ENCODE measurements around the gene C11orf24.
"Not testable (repeated sequence)": the region's sequence is repeated elsewhere in the genome, so short reads cannot be mapped to it uniquely, and the experiment has no call there.

C11orf24 gene

DNA sequence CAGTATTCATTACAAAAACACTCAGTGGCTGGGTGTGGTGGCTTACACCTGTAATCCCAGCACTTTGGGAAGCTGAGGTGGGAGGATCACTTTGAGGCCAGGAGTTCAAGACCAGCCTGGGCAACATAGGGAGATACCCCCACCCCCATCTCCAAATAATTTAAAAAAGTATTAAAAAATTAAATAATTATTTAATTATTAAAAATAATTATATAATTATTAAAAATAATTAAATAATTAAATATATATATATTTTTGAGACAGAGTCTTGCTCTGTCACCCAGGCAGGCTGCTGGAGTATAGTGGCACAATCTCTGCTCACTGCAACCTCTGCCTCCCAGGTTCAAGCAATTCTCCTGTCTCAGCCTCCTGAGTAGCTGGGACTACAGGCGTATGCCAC is 27.9 kb downstream of the C11orf24 start:
- DNase-seq = not testable (repeated sequence)

DNA sequence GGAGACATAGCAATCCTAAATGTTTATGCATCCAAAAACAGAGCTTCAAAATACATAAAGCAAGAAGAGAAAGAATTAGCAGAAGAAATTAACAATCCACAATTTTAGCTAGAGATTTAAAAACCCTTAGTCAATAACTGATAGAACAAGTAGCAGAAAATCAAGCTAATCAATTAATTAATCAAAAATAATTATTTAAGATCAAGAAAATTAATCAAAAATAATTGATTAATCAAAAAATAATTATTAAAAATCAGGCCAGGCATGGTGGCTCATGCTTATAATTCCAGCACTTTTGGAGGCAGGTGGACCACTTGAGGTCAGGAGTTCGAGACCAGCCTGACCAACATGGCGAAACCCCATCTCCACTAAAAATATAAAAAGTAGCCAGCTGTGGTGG is 29.2 kb downstream of the C11orf24 start:
- DNase-seq = no peak

DNA sequence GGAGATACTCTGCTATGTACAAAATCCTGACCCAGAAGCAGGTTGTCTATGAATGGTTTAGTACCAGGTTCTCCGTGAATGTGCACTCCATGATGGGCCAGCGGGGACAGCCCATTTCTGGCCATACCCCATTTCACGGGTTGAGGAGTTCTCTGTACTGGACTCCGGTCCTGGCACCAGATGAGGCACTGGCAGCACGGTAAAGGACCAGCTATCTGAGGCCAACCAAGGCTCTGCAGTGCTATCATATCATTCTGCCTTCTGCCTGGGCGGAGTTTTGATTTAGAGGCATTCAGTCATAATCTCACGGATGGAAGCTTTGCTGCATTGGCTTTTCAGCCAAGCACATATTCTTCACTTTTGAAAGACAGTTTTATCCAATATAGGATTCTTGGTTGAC is 40.2 kb downstream of the C11orf24 start:
- no peak for DNase-seq

DNA sequence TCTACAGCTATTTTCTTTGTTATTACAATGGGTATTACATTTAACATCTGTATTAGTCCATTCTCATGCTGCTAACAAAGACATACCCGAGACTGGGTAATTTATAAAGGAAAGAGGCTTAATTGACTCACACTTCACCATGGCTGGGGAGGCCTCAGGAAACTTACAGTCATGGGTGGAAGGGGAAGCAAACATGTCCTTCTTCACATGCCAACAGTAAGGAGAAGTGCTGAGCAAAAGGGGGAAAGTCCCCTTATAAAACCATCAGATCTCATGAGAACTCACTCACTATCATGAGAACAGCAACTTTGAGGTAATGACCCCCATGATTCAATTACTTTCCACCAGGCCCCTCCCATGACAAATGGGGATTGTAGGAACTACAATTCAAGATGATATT is 42.2 kb downstream of the C11orf24 start:
- DNase-seq = no peak

DNA sequence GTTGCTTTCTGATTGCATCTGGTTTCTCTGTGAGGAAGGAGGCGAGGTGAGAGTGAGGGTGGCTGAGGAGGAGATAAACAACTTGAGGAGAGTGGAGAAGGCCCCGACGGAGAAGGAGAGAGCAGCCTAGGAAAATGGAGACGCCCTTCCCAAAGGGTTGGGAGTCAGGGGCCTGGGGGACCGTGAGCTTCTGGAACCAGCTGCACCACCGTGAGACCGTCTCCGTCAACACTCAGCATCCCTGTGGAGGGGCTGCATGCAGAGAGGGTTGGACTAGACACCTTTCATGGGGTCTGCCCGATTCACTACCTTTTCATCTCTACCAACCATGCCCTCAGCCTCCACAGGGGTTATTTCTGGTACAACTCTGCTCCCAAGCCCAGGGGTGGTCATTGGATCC is 45.4 kb downstream of the C11orf24 start:
- DNase-seq = no peak

DNA sequence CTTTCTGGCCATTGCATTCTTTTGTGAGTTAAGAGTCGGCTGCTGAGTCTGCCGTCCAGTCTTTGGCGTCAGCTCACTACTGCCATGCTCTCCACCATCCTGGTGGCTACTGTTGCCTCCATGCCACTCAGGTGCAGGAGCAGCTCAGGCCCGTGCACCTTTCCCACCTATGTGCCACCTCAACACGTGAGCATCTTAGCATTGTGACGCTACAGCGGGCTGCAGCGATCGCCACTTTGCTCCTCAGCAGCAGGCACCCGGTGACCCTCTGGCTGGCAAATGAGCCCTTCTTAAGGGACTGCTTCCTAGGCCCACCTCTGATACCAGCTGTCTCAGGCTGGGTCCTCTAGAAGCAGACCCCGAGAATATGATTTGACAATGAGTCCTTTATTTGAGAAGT is 47.2 kb downstream of the C11orf24 start:
- DNase-seq = no peak

DNA sequence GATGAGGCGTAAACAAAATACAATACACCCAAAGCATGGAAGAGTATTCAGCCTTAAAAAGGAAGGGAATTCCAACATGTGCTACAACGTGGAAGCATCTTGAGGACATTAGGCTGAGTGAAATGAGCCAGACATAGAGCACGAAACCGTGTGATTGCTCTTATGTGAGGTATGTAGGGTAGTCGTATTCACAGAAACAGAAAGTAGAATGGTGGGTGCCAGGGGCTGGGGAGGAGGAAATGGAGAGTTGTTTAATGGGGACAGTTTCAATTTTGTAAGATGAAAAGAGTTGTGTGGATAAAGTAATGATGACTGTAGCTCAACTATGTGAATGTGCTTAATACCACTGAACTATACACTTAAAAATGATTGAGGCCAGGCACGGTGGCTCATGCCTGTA is 48.5 kb downstream of the C11orf24 start:
- no peak for DNase-seq

DNA sequence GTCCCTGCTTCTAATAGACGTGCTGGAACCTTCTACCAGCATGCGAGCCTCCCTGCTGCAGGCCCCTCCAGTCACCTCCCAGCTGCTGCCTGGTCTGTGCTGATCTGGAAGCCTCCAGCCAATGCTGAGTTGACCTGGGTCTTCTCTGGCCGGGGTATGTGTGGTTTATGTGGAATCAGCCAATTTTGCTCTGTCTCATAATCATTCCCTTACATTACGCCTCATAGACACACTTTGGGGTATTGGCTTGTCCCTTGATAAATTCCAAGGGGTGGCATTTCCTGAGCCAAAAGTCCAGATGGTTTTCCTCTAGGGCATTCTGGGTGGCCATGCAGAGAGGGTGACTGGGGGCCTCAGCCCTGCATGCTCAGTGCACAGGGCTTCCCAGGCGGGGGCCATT is 50.4 kb downstream of the C11orf24 start:
- DNase-seq = no peak

DNA sequence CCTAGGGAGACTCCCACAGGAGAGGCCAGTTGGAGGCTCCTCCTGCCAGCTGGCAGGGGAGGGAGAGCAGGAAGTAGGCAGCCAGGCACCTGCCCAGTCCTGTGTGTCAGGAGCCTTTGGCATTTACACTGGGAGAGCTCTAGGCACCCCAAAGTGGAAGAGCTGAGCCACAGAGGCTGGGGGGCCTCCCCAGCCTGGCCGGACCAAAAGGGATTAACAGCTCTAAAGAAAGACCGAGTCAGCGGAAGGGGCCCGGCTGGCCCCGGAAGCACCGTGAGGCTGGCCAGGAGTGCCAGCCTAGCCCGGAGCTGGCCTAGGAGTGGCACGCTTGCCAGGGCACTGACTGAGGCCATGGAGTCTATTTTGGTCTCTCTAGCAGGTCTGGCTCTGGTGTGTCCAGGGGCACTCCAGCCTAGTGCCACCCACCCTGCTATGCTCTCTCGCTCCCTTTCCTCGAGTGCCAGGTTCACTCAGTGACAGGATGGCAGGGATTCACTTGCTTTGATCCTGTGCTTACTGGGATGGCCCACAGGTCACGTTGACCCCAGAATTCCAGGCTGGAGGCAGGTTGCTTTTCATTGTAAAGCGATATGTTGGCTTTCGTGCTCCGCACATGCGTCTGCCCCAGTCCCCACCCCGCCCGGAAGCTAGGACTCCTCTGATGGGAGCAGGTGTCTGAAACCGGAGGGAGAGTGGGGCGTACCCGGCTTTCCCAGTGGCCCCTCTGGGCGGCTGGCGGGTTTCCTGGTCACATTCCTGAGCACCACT is 55.4 kb downstream of the C11orf24 start:
- DNase-seq = no peak

DNA sequence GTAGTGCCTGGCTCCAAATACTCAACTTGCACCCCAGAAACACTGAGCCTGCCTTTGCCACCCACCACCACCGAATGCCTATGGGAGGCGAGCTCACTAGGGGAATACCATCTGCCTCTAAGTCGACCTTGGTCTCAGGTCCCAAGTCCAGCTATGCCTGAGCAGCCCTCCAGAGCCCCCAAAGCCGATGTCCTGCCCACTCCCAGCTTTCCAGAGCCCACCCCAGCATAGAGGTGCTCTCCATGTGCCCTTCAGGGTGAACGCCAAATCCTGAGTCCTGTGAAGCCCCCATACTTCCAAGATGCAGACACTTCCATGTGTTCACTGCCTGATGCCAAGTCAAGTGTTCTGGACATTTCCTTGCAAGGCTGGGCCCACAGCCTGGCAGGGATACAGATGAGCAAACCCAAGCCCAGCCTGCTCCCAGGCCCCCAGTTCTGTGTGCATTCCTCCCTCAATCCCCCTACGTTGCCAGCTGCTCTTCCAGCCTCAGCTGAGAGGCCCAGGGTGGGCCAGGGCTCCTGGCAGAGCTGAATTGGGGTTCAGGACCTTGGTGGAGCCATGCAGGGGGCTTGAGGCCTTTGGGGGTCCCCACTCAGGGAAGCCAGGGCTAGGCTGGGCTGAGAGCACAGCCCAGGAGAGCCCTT is 56.1 kb downstream of the C11orf24 start:
- no peak for DNase-seq

DNA sequence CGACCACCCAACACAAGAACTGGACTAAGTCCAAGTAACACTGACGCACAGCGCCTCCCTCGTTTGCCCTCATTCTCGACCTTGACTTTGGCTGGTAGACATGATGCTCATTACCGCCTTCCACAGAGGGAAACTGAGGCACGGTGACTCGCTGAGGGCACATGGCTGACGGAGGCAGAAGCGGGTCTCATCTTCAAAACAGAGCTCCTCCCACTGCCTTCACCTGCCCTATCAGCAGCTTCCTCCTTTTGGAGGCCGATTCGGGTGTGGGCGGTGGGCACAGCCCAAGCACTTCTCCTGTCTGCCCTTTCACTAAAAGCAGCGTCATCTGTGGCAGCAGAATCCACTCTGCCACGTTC is 56.7 kb downstream of the C11orf24 start:
- no peak for DNase-seq

DNA sequence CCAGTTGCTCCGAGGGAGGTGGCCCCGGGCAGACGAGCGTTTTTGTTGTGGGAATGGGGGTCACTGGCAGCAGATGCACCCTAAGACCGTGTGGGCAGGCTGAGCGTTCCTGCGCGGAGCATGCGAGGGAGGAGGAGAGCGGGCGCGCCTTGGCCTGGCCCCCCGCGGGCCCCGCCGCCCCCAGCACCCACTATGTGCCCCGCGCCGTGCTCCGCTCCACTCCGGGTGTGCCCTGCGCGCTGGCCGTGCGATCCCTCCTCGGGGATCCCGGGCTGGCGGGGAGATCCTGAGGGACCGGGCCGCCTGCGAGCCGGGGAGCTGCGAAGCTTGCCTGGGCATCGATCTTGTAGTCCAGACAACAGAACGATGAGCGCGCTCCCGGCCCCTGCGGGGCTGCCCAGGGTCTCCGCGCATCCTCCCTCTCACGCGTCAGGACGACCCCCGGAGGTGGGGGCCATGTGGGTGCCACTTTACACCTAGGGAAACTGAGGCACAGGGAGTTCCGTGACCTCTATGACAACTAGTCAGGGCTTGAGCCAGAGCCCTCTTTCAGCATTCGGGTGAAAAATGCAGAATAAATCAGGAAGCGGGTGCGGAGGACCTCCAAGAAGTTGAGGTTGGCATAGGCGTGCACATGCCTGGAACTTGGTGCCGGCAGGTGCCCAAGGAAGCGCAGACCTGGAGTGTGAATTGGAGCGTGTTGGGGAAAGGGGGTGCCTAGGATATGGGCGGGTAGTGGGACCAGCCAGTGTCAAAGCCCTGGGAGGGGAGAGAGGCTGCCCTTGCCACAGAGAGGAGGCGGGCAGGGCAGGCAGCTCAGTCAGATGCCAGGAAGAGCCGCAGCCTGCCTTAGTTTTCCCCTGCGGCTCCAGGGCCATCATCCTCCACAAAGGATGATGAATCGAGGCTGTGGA is 57.3 kb downstream of the C11orf24 start:
- DNase-seq = no peak

DNA sequence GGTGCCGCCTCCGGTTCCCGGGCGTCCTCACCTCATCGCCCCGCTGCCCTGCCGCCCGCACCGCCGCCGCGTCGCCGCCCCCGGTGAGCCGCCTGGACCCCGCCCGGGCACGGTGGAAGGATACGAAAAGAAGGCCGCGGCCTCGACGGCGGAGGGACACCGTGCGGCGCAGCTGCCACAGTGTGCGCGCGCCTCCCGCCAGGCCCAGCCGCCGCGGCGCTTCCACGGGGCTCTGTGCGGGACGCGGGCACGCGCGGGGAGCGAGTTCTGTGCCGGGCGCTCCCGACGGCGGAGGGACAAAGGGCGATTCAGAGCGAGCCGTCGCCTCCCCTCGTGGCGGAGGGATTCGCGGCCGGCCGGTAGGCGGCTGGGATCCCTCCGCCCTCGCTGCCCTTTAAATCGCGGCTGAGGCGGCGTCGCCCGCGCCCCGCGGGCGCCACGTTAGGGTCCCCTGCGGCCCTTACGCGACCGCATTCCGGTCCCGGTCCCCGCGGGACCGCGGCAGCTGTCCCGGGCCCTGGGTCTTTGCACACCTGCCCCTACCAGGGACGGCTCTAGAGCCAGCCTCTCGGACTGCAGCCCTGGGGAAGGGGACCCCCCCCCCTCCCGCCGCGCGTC is 58.1 kb downstream of the C11orf24 start:
- peak; percentile 49 for DNase-seq

DNA sequence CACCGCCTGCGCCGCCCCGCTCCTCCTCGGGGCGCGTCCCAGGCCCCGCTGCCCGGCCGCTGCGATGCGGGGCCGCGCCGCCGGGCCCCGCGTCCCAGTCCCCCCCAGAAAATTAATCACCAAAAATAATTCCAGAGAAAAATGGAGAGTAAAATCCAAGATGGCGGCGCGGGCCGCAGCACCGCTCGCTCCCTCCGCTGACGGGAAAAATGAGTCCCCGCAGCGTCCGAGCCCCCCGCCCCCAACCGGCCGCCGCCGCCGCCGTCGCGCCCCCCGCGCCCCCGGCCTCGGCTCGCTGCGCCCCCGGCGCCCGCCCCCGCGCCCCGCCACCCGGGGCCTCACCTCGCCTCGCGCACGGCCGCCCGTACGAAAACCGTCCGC is 58.6 kb downstream of the C11orf24 start, which contains the start of gene KMT5B:
TSS of gene KMT5B (minus strand) at position 162 of the 381 bp plus-strand sequence. CDS start 23,220 bp downstream, outside the sequence.
- DNase-seq = no peak

DNA sequence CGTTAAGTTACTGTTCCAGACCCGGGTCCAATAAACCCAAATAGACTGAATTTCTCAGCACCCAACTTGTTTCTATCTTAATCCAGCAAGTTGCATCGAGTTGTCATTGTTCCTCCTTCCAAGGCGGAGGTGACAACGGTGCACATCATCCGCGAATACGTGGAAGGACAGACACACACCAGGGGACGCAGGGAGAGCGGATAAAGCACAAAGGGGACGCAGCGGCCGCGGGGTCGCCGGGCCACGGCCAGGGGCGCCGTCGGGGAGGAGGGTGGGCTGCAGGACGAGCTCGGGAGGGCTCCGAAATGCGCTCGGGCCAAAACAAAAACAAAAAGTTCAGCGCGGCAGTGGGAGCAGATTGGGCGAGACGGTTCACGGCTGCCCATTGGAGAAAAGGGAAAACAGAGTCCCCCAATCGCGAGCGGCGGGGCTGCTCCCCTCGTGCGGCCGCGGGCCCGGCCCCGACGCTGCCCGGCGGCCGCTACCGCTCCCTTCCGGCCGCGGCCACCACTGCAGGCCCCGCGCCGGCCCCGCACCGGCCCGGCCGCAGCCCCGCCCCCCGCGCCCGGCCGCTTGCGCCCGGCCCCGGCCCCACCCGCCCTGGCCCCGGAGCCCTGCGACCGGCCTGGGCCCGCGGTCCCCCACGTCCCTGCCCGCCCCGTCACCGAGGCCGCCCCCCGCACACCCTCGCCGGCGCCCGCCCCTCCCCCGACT is 59.2 kb downstream of the C11orf24 start:
- peak; percentile 22 for DNase-seq

DNA sequence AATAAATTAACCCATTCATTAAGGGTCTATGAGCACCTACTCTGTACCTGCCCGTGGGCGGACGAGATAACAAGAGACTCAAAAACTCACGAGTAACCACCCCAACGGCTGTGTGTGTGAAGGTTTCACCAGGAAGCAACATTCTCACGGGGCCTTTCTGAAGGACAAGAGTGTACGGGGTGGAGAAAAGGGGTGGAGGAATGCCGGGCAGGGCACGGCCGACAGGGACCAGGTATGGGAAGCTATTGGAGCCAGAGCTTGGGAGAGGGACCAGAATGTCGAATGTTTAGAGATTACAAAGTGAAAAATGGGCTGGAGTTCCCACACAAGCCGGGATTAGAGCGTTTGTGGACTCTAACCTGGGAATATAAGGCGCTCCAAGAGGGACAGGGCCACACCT is 60.2 kb downstream of the C11orf24 start:
- no peak for DNase-seq
